Sigmoid colon (tissue), 7 donors: ENCODE results near the gene IL34. TPM values are rescaled to one million over a fixed set of nuclear protein-coding genes. Genes with fewer than 3 reads are reported as not detected.

Experiments used
- DNase-seq: peaks from one replicate; pipeline ENCODE4 v3.0.0-alpha.2; 2019
- H3K27ac ChIP-seq, 4 donors: fragments of 200-600 bp; sonication (generic); one replicate each; pipeline ENCODE4 v1.5.1; 2016 to 2019; ENCODE audit warnings: mild to moderate bottlenecking in 1 of 4
- H3K27me3 ChIP-seq, 3 donors: fragments of 200-600 bp; sonication (generic); one replicate each; pipeline ENCODE4 v1.5.1; 2019; ENCODE audit warnings: mild to moderate bottlenecking in 1 of 3
- H3K36me3 ChIP-seq, 4 donors: fragments of 200-600 bp; sonication (generic); one replicate each; pipeline ENCODE4 v1.5.1; 2016 to 2019
- H3K4me1 ChIP-seq, 4 donors: fragments of 200-600 bp; sonication (generic); one replicate each; pipeline ENCODE4 v1.5.1; 2017 to 2019
- H3K4me3 ChIP-seq, 4 donors: fragments of 200-600 bp; sonication (generic); one replicate each; pipeline ENCODE4 v1.5.1; 2017 to 2019; ENCODE audit warnings: mild to moderate bottlenecking in 2 of 4, moderate library complexity in 1 of 4
- H3K9me3 ChIP-seq, 4 donors: fragments of 200-600 bp in 3 of 4; sonication (generic) in 3 of 4; one replicate each; pipeline versions ENCODE4 v1.5.1 to v1.6.1; 2013 to 2019
- CTCF ChIP-seq, 4 experiments: fragments of 450-650 bp in 3 of 4; fragments of 200-600 bp in 1 of 4; IDR thresholded peaks; one replicate each; pipeline ENCODE4 v1.5.1; 2016 to 2019; ENCODE audit warnings: antibody characterized with exemption in 4 of 4, mild to moderate bottlenecking in 3 of 4, moderate library complexity in 2 of 4
- EP300 ChIP-seq, 4 donors: sonication (generic); formaldehyde crosslinking; IDR thresholded peaks; one replicate each; pipeline ENCODE4 v1.6.1; 2017; ENCODE audit warnings: antibody characterized with exemption in 4 of 4
- POLR2A ChIP-seq, 2 donors: fragments of 450-650 bp; IDR thresholded peaks; one replicate each; pipeline ENCODE4 v1.6.1; 2016; ENCODE audit warnings: antibody characterized with exemption in 2 of 2, mild to moderate bottlenecking in 2 of 2, moderate library complexity in 2 of 2
- POLR2AphosphoS5 ChIP-seq, 4 donors: sonication (generic); formaldehyde crosslinking; IDR thresholded peaks; one replicate each; pipeline ENCODE4 v1.6.1; 2017; ENCODE audit warnings: antibody characterized with exemption in 4 of 4
- WGBS, 2 donors: extraction: QIAGEN DNeasy Blood & Tissue Kit; methylation state at CpG; one replicate each; pipeline ENCODE4 v1.1.7; 2013; 5-methylcytosine and 5-hydroxymethylcytosine counted together
- intact Hi-C: fragments of 100-400 bp; cut with DNase I; formaldehyde crosslinking; loops from one replicate; pipeline ENCODE4 v1.15.1; 2023
- polyA plus RNA-seq, 3 donors: library from polyadenylated mRNA; stranded (reverse); fragments of 200-250 nt; gene quantifications; one replicate each; pipeline ENCODE4 v1.2.3, GENCODE V29; 2013
- total RNA-seq, 4 donors: library from RNA; depleted of rRNA; stranded (reverse); fragments of >200 nt; gene quantifications; one replicate each; pipeline ENCODE4 v1.1.0, GENCODE V29; 2016
- donor health status: healthy with polysubstance abuse.
- donor health status: Bipolar disorder and iron deficiency.
- donor health status: healthy.

IL34 gene
- total RNA-seq (1 to 10 TPM in 3 of 4 donors, not detected in 1; 3.6 to 5.4 (median 4.6) TPM), polyA plus RNA-seq (1 to 10 TPM in 2 of 3 donors, not detected in 1; 1.8 to 5.5 TPM)

GRCh38 chr16:70646260-70647241 is at the start of gene IL34:
IL34 (plus strand) TSS chr16:70646559; CDS start chr16:70646948, 389 bp downstream.
- 86 to 87% methylated on average over 39 of the region's 39 CpGs for WGBS, 2 donors
- intact Hi-C loops, result no loop called here
- DNase-seq, result peak; percentile 77
- no peak for TF ChIP-seq POLR2A (IDR thresholded peaks at IDR 0.05)
- TF ChIP-seq EP300 (IDR thresholded peaks at IDR 0.05), result no peak
- no peak for TF ChIP-seq POLR2AphosphoS5 (IDR thresholded peaks at IDR 0.05)
- no peak for TF ChIP-seq CTCF (IDR thresholded peaks at IDR 0.05)
- H3K27me3 ChIP-seq, result no peaks in the 10 kb centered on the region
- peak within 1 kb of the TSS; percentile 7 to 65 (median 50) for H3K27ac ChIP-seq
- H3K4me1 ChIP-seq, result peaks cover 0 to 6% (median 0%) of the 10 kb centered on the region in 4 donors
- peak within 1 kb of the TSS in 1 of 4 donors; percentile 2 for H3K4me3 ChIP-seq
- H3K36me3 ChIP-seq, result no peaks in the 10 kb centered on the region
- no peaks in the 10 kb centered on the region for H3K9me3 ChIP-seq

DNA sequence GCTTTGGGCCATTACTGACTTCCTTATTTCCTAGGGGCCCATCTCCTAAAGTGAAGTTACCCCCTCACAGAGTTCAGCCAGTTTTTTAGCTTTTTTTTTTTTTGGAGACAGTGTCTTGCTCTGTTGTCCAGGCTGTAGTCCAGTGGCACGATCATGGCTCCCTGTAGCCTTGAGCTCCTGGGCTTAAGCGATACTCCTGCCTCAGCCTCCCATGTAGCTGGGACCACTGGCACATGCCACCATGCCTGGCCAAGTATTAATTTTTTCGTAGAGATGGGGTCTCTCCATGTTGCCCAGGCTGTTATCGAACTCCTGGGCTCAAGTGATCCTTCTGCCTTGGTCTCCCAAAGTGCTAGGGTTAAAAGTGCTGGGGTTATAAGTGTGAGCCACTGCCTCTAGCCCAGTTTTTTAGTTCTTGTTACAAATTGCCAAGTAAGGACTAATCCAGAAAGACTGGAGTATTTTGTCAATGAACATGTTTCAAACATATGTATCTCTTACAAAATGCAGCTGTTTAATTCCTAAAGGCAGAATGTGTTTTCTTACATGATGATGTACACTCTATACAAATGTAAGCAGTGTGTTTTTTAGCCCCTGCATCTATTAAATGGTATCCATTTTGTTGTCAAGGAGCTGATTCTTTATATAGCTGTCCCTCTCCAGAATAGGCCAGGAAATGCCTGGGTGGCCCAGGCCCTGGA is 49.1 kb upstream of the IL34 start:
- intact Hi-C loops, result no loop called here
- peaks cover 0 to 12% (median 3%) of the 10 kb centered on the region in 4 donors for H3K4me1 ChIP-seq
- H3K9me3 ChIP-seq, result no peaks in the 10 kb centered on the region
- H3K27ac ChIP-seq, result no peak overlapping the region
- TF ChIP-seq POLR2A (IDR thresholded peaks at IDR 0.05), result no peak
- no peak for TF ChIP-seq EP300 (IDR thresholded peaks at IDR 0.05)
- TF ChIP-seq CTCF (IDR thresholded peaks at IDR 0.05), result no peak
- TF ChIP-seq POLR2AphosphoS5 (IDR thresholded peaks at IDR 0.05), result no peak
- H3K36me3 ChIP-seq, result no peaks in the 10 kb centered on the region
- peak; percentile 10 for DNase-seq
- no peak overlapping the region for H3K4me3 ChIP-seq
- no peaks in the 10 kb centered on the region for H3K27me3 ChIP-seq
- WGBS, 2 donors, result 89 to 90% methylated on average over 4 of the region's 4 CpGs

- intact Hi-C loops, result no loop called here
- Histone ChIP-seq H3K36me3 (no peaks in the 10 kb centered on the region), H3K27me3 (no peaks in the 10 kb centered on the region), H3K4me1 (peaks cover 0 to 8% (median 0%) of the 10 kb centered on the region in 4 donors), H3K9me3 (no peaks in the 10 kb centered on the region), H3K4me3 (no peak overlapping the region), H3K27ac (no peak overlapping the region)
- no peak for TF ChIP-seq EP300 (IDR thresholded peaks at IDR 0.05)
- no peak for TF ChIP-seq POLR2A (IDR thresholded peaks at IDR 0.05)
- TF ChIP-seq CTCF (IDR thresholded peaks at IDR 0.05), result no peak
- TF ChIP-seq POLR2AphosphoS5 (IDR thresholded peaks at IDR 0.05), result no peak
- peak; percentile 74 for DNase-seq
- whole genome bisulfite sequencing, 2 donors, result 86 to 88% methylated on average over 6 of the region's 6 CpGs
These were observed 47.3 kb upstream of the IL34 start for GRCh38 chr16:70598937-70599503.

DNA sequence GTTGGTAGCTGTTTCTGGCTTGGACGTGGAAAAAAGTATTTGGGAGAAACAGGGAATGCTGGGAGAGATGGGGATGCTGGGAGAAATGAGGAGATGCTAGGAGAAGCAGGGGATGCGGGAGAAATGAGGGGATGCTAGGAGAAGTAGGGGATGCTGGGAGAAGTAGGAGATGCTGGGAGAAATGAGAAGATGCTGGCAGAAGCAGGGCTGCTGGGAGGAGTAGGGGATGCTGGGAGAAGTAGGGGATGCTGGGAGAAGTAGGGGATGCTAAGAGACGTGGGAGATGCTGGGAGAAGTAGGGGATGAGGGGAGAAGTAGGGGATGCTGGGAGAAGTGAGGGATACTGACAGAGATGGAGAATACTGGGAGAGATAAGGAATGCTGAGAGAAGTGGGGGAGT is 45.6 kb upstream of the IL34 start:
- no peak for DNase-seq
- WGBS, 2 donors, result 82 to 87% methylated on average over 3 of the region's 3 CpGs
- Histone ChIP-seq H3K36me3 (no peaks in the 10 kb centered on the region), H3K4me1 (no peaks in the 10 kb centered on the region), H3K27ac (no peak overlapping the region), H3K4me3 (no peak overlapping the region), H3K27me3 (no peaks in the 10 kb centered on the region), H3K9me3 (no peaks in the 10 kb centered on the region)
- intact Hi-C loops, result no loop called here
- no peak for TF ChIP-seq POLR2A (IDR thresholded peaks at IDR 0.05)
- no peak for TF ChIP-seq POLR2AphosphoS5 (IDR thresholded peaks at IDR 0.05)
- TF ChIP-seq EP300 (IDR thresholded peaks at IDR 0.05), result no peak
- TF ChIP-seq CTCF (IDR thresholded peaks at IDR 0.05), result no peak
